ENCODE results near the gene PSMD5.
A peak's percentile ranks its signal among the peaks of the same experiment; 100 is the strongest.

DNA sequence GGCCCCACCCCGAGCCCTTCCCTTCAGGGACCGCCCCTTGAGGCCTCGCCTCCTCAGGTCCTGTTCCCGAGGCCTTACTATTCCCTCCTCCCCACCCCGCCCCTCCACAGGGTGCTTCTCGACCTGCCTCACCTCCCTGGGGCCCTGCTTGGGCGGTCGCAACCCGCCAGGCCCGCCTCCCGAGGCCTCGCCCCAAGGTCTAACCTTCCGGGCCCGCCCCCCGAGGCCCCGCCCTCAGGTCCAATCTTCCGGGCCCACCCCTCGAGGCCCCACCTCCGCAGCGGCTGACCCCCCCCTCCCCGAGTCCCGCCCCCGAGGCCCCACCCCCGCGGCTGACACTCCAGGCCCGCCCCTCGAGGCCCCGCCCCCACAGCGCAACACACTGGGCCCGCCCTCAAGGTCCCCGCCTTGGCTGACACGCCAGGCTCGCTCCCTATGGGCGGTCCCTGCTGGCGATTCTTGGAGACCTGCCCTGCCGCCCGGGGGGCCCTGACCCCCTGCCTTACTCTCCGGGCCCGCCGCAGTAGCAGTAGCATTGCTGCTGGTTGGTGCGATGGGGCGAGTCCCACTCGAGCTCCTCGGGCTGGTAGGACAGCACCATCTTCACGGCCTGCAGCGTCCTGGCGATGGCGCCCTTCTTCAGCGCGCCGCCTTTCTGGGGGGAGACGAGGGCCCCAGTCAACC, 26.1 kb upstream of the PSMD5 start:
- TF ChIP-seq CTCF (IDR thresholded peaks at IDR 0.05; ENCODE audit: borderline replicate concordance, extremely low read depth, low read length, poor library complexity, severe bottlenecking), result peak; percentile 6
- no peak for TF ChIP-seq EZH2 (IDR thresholded peaks at IDR 0.05; ENCODE audit: borderline replicate concordance, low read depth, low read length, severe bottlenecking)
